Ovary (tissue), 3 donors: Measurements from ENCODE around the gene RBM33.

ENCODE experiments used
- POLR2A ChIP-seq: fragments of 450-650 bp; IDR thresholded peaks from one replicate; pipeline ENCODE4 v1.6.1; 2017; ENCODE audit warnings: antibody characterized with exemption, mild to moderate bottlenecking, moderate library complexity
- TF ChIP-seq, protein P1 (sequence below), 3 donors: fragments of 450-650 bp in 2 of 3; fragments of 200-600 bp in 1 of 3; IDR thresholded peaks; one replicate each; pipeline versions ENCODE4 v1.5.1 to v1.8.0; 2016 to 2022; ENCODE audit warnings: antibody characterized with exemption in 3 of 3, mild to moderate bottlenecking in 1 of 3
- donor health status: DM: no; HTN: no; CAD: no.

DNA sequence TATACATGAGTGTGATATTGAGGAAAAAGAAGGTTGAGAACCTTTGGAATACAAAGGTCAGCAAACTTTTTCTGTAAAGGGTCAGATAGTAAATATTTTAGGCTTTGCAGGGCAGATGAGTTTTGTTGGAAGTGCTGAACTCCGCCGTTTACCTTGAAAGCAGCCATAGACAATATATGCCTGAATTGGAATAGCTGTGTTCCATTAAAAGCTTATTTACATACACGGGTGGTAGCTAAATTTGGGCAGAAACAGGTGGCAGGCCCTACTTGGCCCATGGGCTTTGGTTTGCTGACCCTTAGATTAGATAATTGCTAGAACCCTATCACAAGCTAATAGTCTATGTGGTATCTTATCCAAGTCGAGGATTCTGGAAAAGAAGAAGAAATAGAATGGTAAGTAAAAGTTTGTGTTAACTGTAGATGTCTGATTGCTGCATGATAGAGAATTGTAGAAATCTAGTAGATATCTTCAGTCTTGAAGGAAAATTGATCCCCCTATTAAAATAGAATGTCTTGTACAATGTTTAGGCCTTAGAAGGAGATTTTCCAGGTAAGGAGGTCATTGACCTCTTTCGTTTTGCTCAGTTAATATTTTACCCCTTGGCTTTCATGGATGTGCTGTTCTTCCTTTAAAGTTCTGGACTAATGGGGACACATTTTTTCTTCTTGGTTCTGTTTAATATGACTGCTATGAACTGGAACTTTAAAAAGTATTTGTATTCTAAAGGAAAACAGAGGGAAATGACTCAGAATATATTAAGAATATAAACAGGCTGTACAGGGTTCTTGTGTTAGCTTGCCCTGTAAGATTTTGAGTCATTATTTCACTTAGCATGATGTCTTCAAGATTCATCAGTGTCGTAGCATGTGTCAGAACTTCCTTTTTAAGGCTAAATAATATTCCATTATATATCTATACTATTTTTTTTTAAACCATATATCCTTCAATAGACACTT lies 8.0 kb downstream of the RBM33 start:
- TF ChIP-seq, protein P1, sequence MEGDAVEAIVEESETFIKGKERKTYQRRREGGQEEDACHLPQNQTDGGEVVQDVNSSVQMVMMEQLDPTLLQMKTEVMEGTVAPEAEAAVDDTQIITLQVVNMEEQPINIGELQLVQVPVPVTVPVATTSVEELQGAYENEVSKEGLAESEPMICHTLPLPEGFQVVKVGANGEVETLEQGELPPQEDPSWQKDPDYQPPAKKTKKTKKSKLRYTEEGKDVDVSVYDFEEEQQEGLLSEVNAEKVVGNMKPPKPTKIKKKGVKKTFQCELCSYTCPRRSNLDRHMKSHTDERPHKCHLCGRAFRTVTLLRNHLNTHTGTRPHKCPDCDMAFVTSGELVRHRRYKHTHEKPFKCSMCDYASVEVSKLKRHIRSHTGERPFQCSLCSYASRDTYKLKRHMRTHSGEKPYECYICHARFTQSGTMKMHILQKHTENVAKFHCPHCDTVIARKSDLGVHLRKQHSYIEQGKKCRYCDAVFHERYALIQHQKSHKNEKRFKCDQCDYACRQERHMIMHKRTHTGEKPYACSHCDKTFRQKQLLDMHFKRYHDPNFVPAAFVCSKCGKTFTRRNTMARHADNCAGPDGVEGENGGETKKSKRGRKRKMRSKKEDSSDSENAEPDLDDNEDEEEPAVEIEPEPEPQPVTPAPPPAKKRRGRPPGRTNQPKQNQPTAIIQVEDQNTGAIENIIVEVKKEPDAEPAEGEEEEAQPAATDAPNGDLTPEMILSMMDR (IDR thresholded peaks at IDR 0.05): no peak
- no peak for TF ChIP-seq POLR2A
